GM12801 (cell line): ENCODE data around the gene PDGFRB.

ENCODE experiments used
- CTCF ChIP-seq: IDR thresholded peaks from one replicate; pipeline ENCODE4 v1.5.1; 2011; ENCODE audit warnings: control low read depth; ENCODE audit not compliant: insufficient read length; ENCODE audit errors: extremely low read depth

Gene PDGFRB

GRCh38 chr5:150147670-150148069 is 8.0 kb downstream of the PDGFRB start:
- TF ChIP-seq CTCF, result no peak

- TF ChIP-seq CTCF, result no peak
Measured at GRCh38 chr5:150146862-150147601, 8.6 kb downstream of the PDGFRB start.

DNA sequence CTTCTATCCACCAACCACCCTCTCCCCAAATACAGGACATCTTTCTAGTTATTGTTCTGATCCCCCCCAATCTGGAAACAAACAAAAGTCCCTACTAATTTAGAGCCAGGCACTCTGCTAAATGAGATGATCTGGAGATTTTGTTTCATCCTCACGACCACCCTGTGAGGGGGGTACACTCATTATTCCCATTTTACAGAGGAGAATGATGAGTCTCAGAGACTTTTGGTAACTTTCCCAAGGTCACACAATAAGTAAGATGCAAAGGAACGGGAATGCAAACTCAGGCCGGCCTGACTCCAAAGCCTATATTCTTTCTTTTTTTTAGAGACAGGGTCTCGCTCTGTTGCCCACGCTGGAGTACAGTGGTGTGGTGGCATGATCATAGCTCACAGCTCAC is 9.4 kb downstream of the PDGFRB start:
- no peak for TF ChIP-seq CTCF

- no peak for TF ChIP-seq CTCF
Measured at GRCh38 chr5:150144879-150145278, 10.8 kb downstream of the PDGFRB start.

DNA sequence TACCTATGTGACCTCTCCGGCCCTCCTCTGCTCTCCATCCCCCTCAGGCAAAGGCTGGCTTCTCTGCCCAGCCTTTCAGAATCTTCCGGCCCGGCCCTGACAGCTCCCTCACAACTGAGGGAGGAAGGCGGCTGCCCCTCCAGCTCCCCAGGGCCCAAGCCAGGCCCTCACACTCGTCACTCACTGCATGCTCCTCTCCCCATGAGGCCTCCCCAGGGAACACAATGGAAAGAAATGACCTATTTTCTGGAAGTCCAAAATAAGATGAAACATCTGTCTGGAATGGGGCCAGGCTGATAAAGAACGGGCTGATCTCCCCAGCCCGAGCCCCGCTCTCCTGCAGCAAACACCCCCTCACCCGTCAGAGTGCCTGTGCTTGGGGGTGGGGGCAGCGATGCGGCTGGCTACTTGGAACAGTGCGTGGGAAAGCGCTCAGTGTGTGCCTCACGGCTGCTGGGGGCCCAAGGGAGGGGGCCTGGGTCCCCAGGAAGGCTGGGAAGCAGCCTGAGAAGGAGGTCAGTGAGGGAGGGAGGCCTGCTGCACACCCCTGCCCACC is 11.3 kb downstream of the PDGFRB start:
- no peak for TF ChIP-seq CTCF

DNA sequence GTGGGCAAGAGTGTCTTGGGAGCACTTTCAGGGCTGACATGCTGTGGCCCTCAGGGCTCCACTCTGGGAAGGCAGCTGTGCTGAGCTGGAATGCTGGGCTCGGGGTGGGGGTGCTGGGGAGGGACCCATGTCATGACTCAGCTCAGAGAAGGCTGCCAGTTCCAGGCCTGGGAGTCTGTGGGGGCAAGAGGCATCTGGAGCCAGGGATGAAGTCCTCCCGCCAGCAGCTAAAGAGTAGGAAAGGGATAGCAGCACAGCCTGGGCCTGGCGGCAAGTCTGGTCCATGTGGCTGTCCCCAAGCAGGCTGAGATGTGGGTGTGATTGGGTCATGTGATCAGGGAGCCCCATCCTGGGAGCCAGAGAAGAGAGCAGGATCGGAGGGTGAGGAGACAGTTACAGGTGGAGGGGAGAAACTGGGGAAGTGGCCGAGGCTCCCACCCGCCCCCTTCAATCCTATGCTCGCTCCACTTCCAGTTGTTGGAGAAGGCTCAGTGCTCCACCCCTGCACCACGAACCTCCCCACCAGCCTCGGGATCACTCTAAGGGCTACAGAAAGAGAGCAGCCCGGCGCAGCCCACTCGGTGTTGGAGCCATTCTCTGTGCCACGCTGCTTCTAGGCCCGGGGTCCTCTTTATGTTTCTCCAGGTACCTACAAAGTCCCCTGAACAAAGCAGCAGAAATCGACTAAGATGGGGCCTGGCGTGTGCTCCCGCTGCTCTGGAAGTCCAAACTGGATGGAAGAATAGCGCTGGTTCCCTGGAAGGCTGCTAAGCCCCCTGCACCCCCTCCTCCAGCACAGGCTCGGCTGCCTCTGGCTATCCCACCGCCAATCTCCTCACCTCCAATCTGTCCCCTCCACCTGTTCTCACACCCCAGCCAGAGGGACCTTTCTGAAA is 12.0 kb downstream of the PDGFRB start:
- no peak for TF ChIP-seq CTCF

- TF ChIP-seq CTCF, result no peak
Measured at GRCh38 chr5:150142959-150143349, 12.7 kb downstream of the PDGFRB start.
